HepG2 (cell line): Measurements from ENCODE around the gene HOXA1. TPM values are rescaled to one million over a fixed set of nuclear protein-coding genes. Genes with fewer than 3 reads are reported as not detected.

Source experiments
- ATF7 ChIP-seq, 2 experiments: fragments of 450-650 bp in 1 of 2; sonication (generic) in 1 of 2; formaldehyde crosslinking in 1 of 2; IDR thresholded peaks; 2 replicates each; pipeline versions ENCODE4 v1.4.0 to v1.6.1; 2016 to 2020; ENCODE audit warnings: antibody characterized with exemption in 1 of 2, mild to moderate bottlenecking in 1 of 2, missing genetic modification reagents in 1 of 2
- GFI1 ChIP-seq: sonication (generic); formaldehyde crosslinking; IDR thresholded peaks from 2 replicates; pipeline ENCODE4 v1.5.0; 2020; ENCODE audit warnings: missing genetic modification reagents, mild to moderate bottlenecking, borderline replicate concordance
- LCORL ChIP-seq, 2 experiments: fragments of 450-650 bp in 1 of 2; sonication (generic) in 1 of 2; formaldehyde crosslinking in 1 of 2; IDR thresholded peaks; 2 replicates each; pipeline versions ENCODE4 v1.5.0 to v1.6.1; 2017 to 2020; ENCODE audit warnings: antibody characterized with exemption in 1 of 2, missing genetic modification reagents in 1 of 2
- MEIS2 ChIP-seq: sonication (generic); formaldehyde crosslinking; IDR thresholded peaks from 2 replicates; pipeline ENCODE4 v1.9.0; 2021; ENCODE audit warnings: mild to moderate bottlenecking, missing genetic modification reagents
- NFE2 ChIP-seq: sonication (generic); formaldehyde crosslinking; IDR thresholded peaks from 2 replicates; pipeline ENCODE4 v1.4.0; 2020; ENCODE audit warnings: missing genetic modification reagents
- ZFP62 ChIP-seq: sonication (generic); formaldehyde crosslinking; IDR thresholded peaks from 2 replicates; pipeline ENCODE4 v1.4.0; 2020; ENCODE audit warnings: missing genetic modification reagents
- ZNF260 ChIP-seq: sonication (generic); formaldehyde crosslinking; IDR thresholded peaks from 2 replicates; pipeline ENCODE4 v1.4.0; 2020; ENCODE audit warnings: missing genetic modification reagents, low read depth, mild to moderate bottlenecking, borderline replicate concordance
- ZNF350 ChIP-seq: sonication (generic); formaldehyde crosslinking; IDR thresholded peaks from 2 replicates; pipeline ENCODE4 v1.4.0; 2020; ENCODE audit warnings: mild to moderate bottlenecking, low read depth, missing genetic modification reagents, borderline replicate concordance
- ZNF431 ChIP-seq: sonication (generic); formaldehyde crosslinking; IDR thresholded peaks from 2 replicates; pipeline ENCODE4 v1.9.0; 2022; ENCODE audit warnings: missing genetic modification reagents, low read depth, mild to moderate bottlenecking, borderline replicate concordance
- ZNF432 ChIP-seq: sonication (generic); formaldehyde crosslinking; IDR thresholded peaks from 2 replicates; pipeline ENCODE4 v1.5.0; 2020; ENCODE audit warnings: missing genetic modification reagents, mild to moderate bottlenecking, borderline replicate concordance
- ZNF547 ChIP-seq: sonication (generic); formaldehyde crosslinking; IDR thresholded peaks from 2 replicates; pipeline ENCODE4 v1.5.1; 2020; ENCODE audit warnings: mild to moderate bottlenecking, missing genetic modification reagents
- polyA plus RNA-seq, 8 experiments: library from polyadenylated mRNA; depleted of rRNA in 3 of 8; stranded (reverse) in 7 of 8; unstranded in 1 of 8; fragments of >200 nt; fragmentation: Illumina TruSeq in 4 of 8; extraction: Trizol in 4 of 8; gene quantifications; 2 replicates each; pipeline versions ENCODE4 v1.2.1 to v1.2.3, GENCODE V29; 2011 to 2016; ENCODE audit warnings: low read depth in 4 of 8, missing spikeins in 1 of 8, mixed read lengths in 1 of 8; ENCODE audit not compliant: insufficient read depth in 1 of 8
- total RNA-seq, 5 experiments: library from RNA; depleted of rRNA; stranded (reverse); fragments of >200 nt; fragmentation: Illumina TruSeq; extraction: Trizol; gene quantifications; 2 replicates each; pipeline ENCODE4 v1.2.3, GENCODE V29; 2016; ENCODE audit warnings: low read depth in 1 of 5
- TF ChIP-seq, protein P1 (sequence below): sonication (generic); formaldehyde crosslinking; IDR thresholded peaks from 2 replicates; pipeline ENCODE4 v1.4.0; 2020; ENCODE audit warnings: mild to moderate bottlenecking, missing genetic modification reagents
- TF ChIP-seq, protein P2 (sequence below): sonication (generic); formaldehyde crosslinking; IDR thresholded peaks from 2 replicates; pipeline ENCODE4 v1.4.0; 2020; ENCODE audit warnings: missing genetic modification reagents
- TF ChIP-seq, protein P3 (sequence below): sonication (generic); formaldehyde crosslinking; IDR thresholded peaks from 2 replicates; pipeline ENCODE4 v1.4.0; 2020; ENCODE audit warnings: missing genetic modification reagents, borderline replicate concordance

The HOXA1 gene
- total and polyA plus RNA-seq, 2 of the 13 experiments (the other 11 are each of a cell fraction or from before 2014, with no cell fraction given): 0.18 to 0.20 TPM

- TF ChIP-seq, protein P1, sequence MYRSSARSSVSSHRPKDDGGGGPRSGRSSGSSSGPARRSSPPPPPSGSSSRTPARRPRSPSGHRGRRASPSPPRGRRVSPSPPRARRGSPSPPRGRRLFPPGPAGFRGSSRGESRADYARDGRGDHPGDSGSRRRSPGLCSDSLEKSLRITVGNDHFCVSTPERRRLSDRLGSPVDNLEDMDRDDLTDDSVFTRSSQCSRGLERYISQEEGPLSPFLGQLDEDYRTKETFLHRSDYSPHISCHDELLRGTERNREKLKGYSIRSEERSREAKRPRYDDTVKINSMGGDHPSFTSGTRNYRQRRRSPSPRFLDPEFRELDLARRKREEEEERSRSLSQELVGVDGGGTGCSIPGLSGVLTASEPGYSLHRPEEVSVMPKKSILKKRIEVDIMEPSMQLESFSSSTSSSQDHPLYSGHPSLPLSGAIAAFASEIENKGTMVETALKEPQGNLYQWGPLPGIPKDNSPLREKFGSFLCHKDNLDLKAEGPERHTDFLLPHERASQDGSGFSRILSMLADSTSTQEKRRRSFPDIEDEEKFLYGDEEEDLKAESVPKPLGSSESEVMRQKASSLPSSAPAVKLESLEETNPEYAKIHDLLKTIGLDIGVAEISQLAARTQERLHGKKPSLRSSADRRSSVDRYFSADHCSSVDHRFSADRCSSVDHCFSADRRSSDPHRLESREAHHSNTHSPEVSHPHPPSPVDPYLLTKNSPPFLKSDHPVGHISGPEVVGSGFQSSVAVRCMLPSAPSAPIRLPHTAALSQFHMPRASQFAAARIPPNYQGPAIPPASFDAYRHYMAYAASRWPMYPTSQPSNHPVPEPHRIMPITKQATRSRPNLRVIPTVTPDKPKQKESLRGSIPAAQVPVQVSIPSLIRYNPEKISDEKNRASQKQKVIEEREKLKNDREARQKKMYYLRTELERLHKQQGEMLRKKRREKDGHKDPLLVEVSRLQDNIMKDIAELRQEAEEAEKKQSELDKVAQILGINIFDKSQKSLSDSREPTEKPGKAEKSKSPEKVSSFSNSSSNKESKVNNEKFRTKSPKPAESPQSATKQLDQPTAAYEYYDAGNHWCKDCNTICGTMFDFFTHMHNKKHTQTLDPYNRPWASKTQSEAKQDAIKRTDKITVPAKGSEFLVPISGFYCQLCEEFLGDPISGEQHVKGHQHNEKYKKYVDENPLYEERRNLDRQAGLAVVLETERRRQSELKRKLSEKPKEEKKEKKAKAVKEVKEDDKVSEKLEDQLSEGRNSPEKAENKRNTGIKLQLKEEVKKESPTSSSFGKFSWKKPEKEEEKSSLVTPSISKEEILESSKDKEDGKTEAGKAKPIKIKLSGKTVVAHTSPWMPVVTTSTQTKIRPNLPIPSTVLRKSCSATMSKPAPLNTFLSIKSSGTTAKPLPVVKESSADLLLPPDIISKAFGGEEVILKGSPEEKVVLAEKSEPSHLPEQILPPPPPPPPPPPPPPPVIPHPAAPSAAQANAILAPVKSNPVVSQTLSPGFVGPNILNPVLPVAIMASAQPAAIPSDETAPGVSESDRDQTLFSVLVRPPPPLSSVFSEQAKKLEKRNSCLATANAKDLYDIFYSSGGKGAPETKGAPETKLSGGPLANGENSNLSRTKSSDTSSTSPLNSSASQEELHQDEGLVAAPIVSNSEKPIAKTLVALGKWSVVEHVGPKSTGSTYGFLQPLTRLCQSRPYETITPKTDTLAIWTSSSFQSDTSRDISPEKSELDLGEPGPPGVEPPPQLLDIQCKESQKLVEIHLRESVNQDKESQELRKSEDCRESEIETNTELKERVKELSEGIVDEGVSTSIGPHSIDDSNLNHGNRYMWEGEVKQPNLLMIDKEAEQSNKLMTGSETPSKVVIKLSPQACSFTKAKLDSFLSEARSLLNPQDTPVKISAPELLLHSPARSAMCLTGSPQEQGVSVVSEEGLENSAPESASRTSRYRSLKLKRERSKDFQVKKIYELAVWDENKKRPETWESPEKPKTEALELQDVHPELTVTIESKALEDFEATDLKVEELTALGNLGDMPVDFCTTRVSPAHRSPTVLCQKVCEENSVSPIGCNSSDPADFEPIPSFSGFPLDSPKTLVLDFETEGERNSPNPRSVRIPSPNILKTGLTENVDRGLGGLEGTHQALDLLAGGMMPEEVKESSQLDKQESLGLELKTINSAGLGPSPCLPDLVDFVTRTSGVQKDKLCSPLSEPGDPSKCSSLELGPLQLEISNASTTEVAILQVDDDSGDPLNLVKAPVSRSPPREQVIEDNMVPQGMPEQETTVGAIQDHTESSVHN: no peak
- TF ChIP-seq NFE2 (CRISPR knock-in tag): no peak
- no peak for TF ChIP-seq LCORL (IDR thresholded peaks at IDR 0.05)
- peak; percentile 47 for TF ChIP-seq LCORL (CRISPR knock-in tag; IDR thresholded peaks at IDR 0.05)
- TF ChIP-seq ZNF260: no peak
- peak; percentile 65; the same call in 1 of the 2 replicates for TF ChIP-seq GFI1 (CRISPR knock-in tag)
- TF ChIP-seq ZNF350 (CRISPR knock-in tag): peak; percentile 84; the same call in 1 of the 2 replicates
- TF ChIP-seq, protein P2, sequence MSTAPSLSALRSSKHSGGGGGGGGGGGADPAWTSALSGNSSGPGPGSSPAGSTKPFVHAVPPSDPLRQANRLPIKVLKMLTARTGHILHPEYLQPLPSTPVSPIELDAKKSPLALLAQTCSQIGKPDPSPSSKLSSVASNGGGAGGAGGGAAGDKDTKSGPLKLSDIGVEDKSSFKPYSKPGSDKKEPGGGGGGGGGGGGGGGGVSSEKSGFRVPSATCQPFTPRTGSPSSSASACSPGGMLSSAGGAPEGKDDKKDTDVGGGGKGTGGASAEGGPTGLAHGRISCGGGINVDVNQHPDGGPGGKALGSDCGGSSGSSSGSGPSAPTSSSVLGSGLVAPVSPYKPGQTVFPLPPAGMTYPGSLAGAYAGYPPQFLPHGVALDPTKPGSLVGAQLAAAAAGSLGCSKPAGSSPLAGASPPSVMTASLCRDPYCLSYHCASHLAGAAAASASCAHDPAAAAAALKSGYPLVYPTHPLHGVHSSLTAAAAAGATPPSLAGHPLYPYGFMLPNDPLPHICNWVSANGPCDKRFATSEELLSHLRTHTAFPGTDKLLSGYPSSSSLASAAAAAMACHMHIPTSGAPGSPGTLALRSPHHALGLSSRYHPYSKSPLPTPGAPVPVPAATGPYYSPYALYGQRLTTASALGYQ (CRISPR knock-in tag): no peak
- TF ChIP-seq ZFP62: no peak
- 0 out of 2 replicates have a peak, but pooled peaks have one; percentile 35 for TF ChIP-seq ZNF431
- TF ChIP-seq, protein P3, sequence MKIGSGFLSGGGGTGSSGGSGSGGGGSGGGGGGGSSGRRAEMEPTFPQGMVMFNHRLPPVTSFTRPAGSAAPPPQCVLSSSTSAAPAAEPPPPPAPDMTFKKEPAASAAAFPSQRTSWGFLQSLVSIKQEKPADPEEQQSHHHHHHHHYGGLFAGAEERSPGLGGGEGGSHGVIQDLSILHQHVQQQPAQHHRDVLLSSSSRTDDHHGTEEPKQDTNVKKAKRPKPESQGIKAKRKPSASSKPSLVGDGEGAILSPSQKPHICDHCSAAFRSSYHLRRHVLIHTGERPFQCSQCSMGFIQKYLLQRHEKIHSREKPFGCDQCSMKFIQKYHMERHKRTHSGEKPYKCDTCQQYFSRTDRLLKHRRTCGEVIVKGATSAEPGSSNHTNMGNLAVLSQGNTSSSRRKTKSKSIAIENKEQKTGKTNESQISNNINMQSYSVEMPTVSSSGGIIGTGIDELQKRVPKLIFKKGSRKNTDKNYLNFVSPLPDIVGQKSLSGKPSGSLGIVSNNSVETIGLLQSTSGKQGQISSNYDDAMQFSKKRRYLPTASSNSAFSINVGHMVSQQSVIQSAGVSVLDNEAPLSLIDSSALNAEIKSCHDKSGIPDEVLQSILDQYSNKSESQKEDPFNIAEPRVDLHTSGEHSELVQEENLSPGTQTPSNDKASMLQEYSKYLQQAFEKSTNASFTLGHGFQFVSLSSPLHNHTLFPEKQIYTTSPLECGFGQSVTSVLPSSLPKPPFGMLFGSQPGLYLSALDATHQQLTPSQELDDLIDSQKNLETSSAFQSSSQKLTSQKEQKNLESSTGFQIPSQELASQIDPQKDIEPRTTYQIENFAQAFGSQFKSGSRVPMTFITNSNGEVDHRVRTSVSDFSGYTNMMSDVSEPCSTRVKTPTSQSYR (CRISPR knock-in tag): peak; percentile 90
- no peak for TF ChIP-seq ATF7 (IDR thresholded peaks at IDR 0.05)
- no peak for TF ChIP-seq ATF7 (CRISPR knock-in tag; IDR thresholded peaks at IDR 0.05)
- no peak for TF ChIP-seq ZNF432
- TF ChIP-seq ZNF547 (CRISPR knock-in tag): peak; percentile 84
- TF ChIP-seq MEIS2 (CRISPR knock-in tag): no peak
These were observed 35.0 kb upstream of the HOXA1 start, which contains the start of gene HOXA4 (continued) for GRCh38 chr7:27130540-27131389.
